Forelimb muscle (tissue), 1 donor: ENCODE results near the gene AAMP. TPM values are rescaled to one million over a fixed set of nuclear protein-coding genes. Genes with fewer than 3 reads are reported as not detected.
"Not testable (repeated sequence)": the region's sequence is repeated elsewhere in the genome, so short reads cannot be mapped to it uniquely, and the experiment has no call there.

Source experiments
- DNase-seq: peaks from one replicate; pipeline ENCODE4 v3.0.0-alpha.2; 2013; ENCODE audit warnings: low read depth
- polyA plus RNA-seq: library from polyadenylated mRNA; unstranded; fragments of 120-200 nt; gene quantifications from one replicate; pipeline ENCODE4 v1.2.1, GENCODE V29; 2013; ENCODE audit not compliant: insufficient read length

AAMP gene
- polyA plus RNA-seq, 1 donor = 87.4 TPM

GRCh38 chr2:218275371-218276072 is 5.6 kb upstream of the AAMP start:
- DNase-seq = no peak

- DNase-seq = no peak
Observed at GRCh38 chr2:218274586-218274985, 4.6 kb upstream of the AAMP start.

- DNase-seq = no peak
Observed at GRCh38 chr2:218273908-218274249, 3.9 kb upstream of the AAMP start.

- not testable (repeated sequence) for DNase-seq
Observed at GRCh38 chr2:218273214-218273907, 3.4 kb upstream of the AAMP start.

GRCh38 chr2:218272531-218273212 is 2.7 kb upstream of the AAMP start:
- no peak for DNase-seq

GRCh38 chr2:218271865-218272530 is 2.1 kb upstream of the AAMP start:
- no peak for DNase-seq

GRCh38 chr2:218271487-218271797 is 1.5 kb upstream of the AAMP start:
- DNase-seq = no peak

- no peak for DNase-seq
Observed at GRCh38 chr2:218270721-218271486, 967 bp upstream of the AAMP start.

- DNase-seq = no peak
Observed at GRCh38 chr2:218267259-218267658, 2.7 kb downstream of the AAMP start.

GRCh38 chr2:218266316-218266979 is 3.5 kb downstream of the AAMP start:
- no peak for DNase-seq

GRCh38 chr2:218265626-218266025 is 4.3 kb downstream of the AAMP start:
- DNase-seq = no peak

- no peak for DNase-seq
Observed at GRCh38 chr2:218264773-218265561, 5.0 kb downstream of the AAMP start.

GRCh38 chr2:218263817-218264641 is 5.9 kb downstream of the AAMP start:
- no peak for DNase-seq

- DNase-seq = no peak
Observed at GRCh38 chr2:218262631-218263586, 7.0 kb downstream of the AAMP start.

GRCh38 chr2:218262237-218262600 is 7.7 kb downstream of the AAMP start:
- DNase-seq = no peak

- DNase-seq = no peak
Observed at GRCh38 chr2:218261423-218262236, 8.3 kb downstream of the AAMP start.

- no peak for DNase-seq
Observed at GRCh38 chr2:218260742-218261422, 9.1 kb downstream of the AAMP start, which contains the start of gene GPBAR1. GPBAR1 (plus strand) TSS chr2:218261015; CDS start chr2:218262725, 1,710 bp downstream.
